ENCODE data around the gene AMOT.

AMOT gene

GRCh38 chrX:112839856-112840255 is 775 bp downstream of the AMOT start:
- no peak for TF ChIP-seq CTCF (IDR thresholded peaks at IDR 0.05; ENCODE audit: low read depth, low read length)
- DNase-seq (ENCODE audit: extremely low read depth, low read depth) = no peak

GRCh38 chrX:112837531-112837930 is 3.1 kb downstream of the AMOT start:
- no peak for DNase-seq (ENCODE audit: extremely low read depth, low read depth)
- TF ChIP-seq CTCF (IDR thresholded peaks at IDR 0.05; ENCODE audit: low read depth, low read length) = no peak

GRCh38 chrX:112835019-112835418 is 5.6 kb downstream of the AMOT start:
- DNase-seq (ENCODE audit: extremely low read depth, low read depth) = no peak
- TF ChIP-seq CTCF (IDR thresholded peaks at IDR 0.05; ENCODE audit: low read depth, low read length) = no peak

- TF ChIP-seq CTCF (IDR thresholded peaks at IDR 0.05; ENCODE audit: low read depth, low read length) = no peak
- DNase-seq (ENCODE audit: extremely low read depth, low read depth) = peak; percentile 61
Measured at GRCh38 chrX:112834031-112834845, 6.4 kb downstream of the AMOT start.

- TF ChIP-seq CTCF (IDR thresholded peaks at IDR 0.05; ENCODE audit: low read depth, low read length) = no peak
- DNase-seq (ENCODE audit: extremely low read depth, low read depth) = no peak
Measured at GRCh38 chrX:112832481-112833095, 8.0 kb downstream of the AMOT start.

GRCh38 chrX:112830540-112830939 is 10.1 kb downstream of the AMOT start:
- TF ChIP-seq CTCF (IDR thresholded peaks at IDR 0.05; ENCODE audit: low read depth, low read length) = no peak
- no peak for DNase-seq (ENCODE audit: extremely low read depth, low read depth)

GRCh38 chrX:112827292-112827903 is 13.2 kb downstream of the AMOT start:
- DNase-seq (ENCODE audit: extremely low read depth, low read depth) = no peak
- TF ChIP-seq CTCF (IDR thresholded peaks at IDR 0.05; ENCODE audit: low read depth, low read length) = no peak
